Spleen (tissue), 7 donors: ENCODE results near the gene POGLUT3.

ENCODE experiments used
- CTCF ChIP-seq, 11 experiments: fragments of 200-600 bp in 7 of 11; fragments of 450-650 bp in 4 of 11; sonication (generic) in 4 of 11; IDR thresholded peaks in 8 of 11; conservative IDR thresholded peaks in 3 of 11; 1 replicate in 7 of 11; 2 replicates in 4 of 11; pipeline versions ENCODE4 v1.4.0 to v1.8.0; 2016 to 2021; ENCODE audit warnings: antibody characterized with exemption in 11 of 11, inconsistent platforms in 4 of 11, mild to moderate bottlenecking in 1 of 11
- POLR2A ChIP-seq, 3 donors: fragments of 450-650 bp; IDR thresholded peaks; one replicate each; pipeline ENCODE4 v1.5.1; 2017; ENCODE audit warnings: antibody characterized with exemption in 3 of 3, mild to moderate bottlenecking in 1 of 3
- POLR2AphosphoS5 ChIP-seq, 3 donors: sonication (generic); formaldehyde crosslinking; IDR thresholded peaks; one replicate each; pipeline ENCODE4 v1.5.1; 2017; ENCODE audit warnings: antibody characterized with exemption in 3 of 3
- donor health status: DM: no; HTN: no; CAD: no; lungs with moderate emphysema.
- donor health status: DM: no; HTN: no; CAD: no.
- donor health status: DM: no; HTN: no; CAD: no.

DNA sequence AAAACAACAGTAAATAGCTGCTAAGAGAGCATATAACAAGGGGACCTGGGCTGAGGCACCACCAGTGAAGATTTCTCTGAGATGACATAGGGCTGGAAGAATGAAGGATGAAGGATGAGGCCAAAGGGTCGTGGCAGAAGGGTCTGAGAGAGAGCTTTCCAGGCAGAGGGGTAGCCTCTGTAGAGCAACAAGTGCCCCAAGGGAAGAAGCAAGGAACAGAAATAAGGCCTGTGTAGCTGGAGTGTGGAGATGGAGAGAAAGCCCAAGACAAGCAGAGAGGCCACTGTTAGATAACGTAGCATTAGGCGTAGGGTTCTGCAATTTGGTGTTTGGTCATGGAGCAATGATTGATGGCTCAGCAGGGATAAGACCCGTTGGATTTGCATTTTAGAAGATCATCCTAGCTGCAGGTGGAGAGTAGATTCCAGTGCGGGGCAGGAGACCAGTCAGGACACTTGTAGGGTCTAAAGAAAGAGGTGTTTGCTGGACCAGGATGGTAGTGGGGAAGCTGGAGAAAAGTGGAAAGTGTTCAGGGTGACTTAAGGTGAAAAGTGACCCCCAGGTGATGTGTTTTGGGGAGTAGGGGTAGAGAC, 47.8 kb upstream of the POGLUT3 start:
- TF ChIP-seq CTCF (IDR thresholded peaks at IDR 0.05 in 8 of 11, conservative IDR thresholded peaks at IDR 0.05 in 3 of 11) (no peak), POLR2A (IDR thresholded peaks at IDR 0.05) (no peak), POLR2AphosphoS5 (IDR thresholded peaks at IDR 0.05) (no peak)
